Psoas muscle (tissue), 8 donors: ENCODE results near the gene KCNMA1. TPM values are rescaled to one million over a fixed set of nuclear protein-coding genes. Genes with fewer than 3 reads are reported as not detected.

Experiments used
- ATAC-seq, 4 donors: fragments of 200-7000 bp; cut with Tn5 transposase; one replicate each; pipeline ENCODE4 v1.9.1; 2020; ENCODE audit warnings: moderate library complexity in 3 of 4, mild to moderate bottlenecking in 2 of 4
- DNase-seq, 2 donors: peaks; one replicate each; pipeline ENCODE4 v3.0.0-alpha.2; 2020
- H3K27ac ChIP-seq: fragments of 200-600 bp; one replicate; pipeline ENCODE4 v1.8.0; 2022
- H3K27me3 ChIP-seq, 3 donors: fragments of 200-600 bp in 1 of 3; one replicate each; pipeline versions ENCODE4 v1.6.1 to v1.8.0; 2013 to 2022; ENCODE audit warnings: low read length in 2 of 3, mild to moderate bottlenecking in 2 of 3, moderate library complexity in 1 of 3; ENCODE audit not compliant: insufficient read depth in 3 of 3
- H3K36me3 ChIP-seq, 2 donors: fragments of 200-600 bp in 1 of 2; one replicate each; pipeline versions ENCODE4 v1.6.1 to v1.8.0; 2013 to 2022; ENCODE audit warnings: low read depth in 1 of 2, mild to moderate bottlenecking in 1 of 2, moderate library complexity in 1 of 2; ENCODE audit not compliant: insufficient read depth in 1 of 2
- H3K4me1 ChIP-seq: fragments of 200-600 bp; one replicate; pipeline ENCODE4 v1.8.0; 2022
- H3K4me3 ChIP-seq: fragments of 200-600 bp; one replicate; pipeline ENCODE4 v1.8.0; 2022; ENCODE audit warnings: mild to moderate bottlenecking
- H3K9me3 ChIP-seq: fragments of 200-600 bp; one replicate; pipeline ENCODE4 v1.8.0; 2022
- CTCF ChIP-seq: fragments of 200-600 bp; IDR thresholded peaks from one replicate; pipeline ENCODE4 v1.8.0; 2022; ENCODE audit warnings: antibody characterized with exemption
- whole genome bisulfite sequencing, 3 donors: extraction: QIAGEN DNeasy Blood & Tissue Kit; methylation state at CpG; one replicate each; pipeline versions ENCODE4 v1.1.6 to v1.1.7; 2013; 5-methylcytosine and 5-hydroxymethylcytosine counted together
- intact Hi-C, 2 donors: fragments of 100-400 bp; cut with DNase I; formaldehyde crosslinking; loops; one replicate each; pipeline versions ENCODE4 v1.11.0 to v1.14.2; 2022
- polyA plus RNA-seq, 3 donors: library from polyadenylated mRNA; stranded (reverse); fragments of 200-250 nt; gene quantifications; one replicate each; pipeline ENCODE4 v1.2.3, GENCODE V29; 2013
- total RNA-seq, 4 donors: library from RNA; stranded (reverse); fragmentation: NEBNext Ultra II Directional in 2 of 4; extraction: Animal tissue kit (Norgen Biotek cat#: 25700) in 2 of 4; gene quantifications; one replicate each; pipeline versions ENCODE4 v1.2.1 to v1.2.4, GENCODE V29; 2021 to 2023
- donor health status: healthy with polysubstance abuse.
- donor health status: DM: no; HTN: no; CAD: no; lungs with moderate emphysema.
- donor health status: Bipolar disorder and iron deficiency.
- donor health status: healthy.
- donor health status: DM: yes; HTN: yes; CAD: no.
- donor health status: DM: no; HTN: no; CAD: no.
- donor health status: DM: no; HTN: no; CAD: no.
- donor health status: DM: yes; HTN: yes; CAD: no.

KCNMA1 gene
- total and polyA plus RNA-seq, 7 donors: 7.9 to 53.0 (median 41.9) TPM

GRCh38 chr10:77118603-77119282 lies 518.9 kb downstream of the KCNMA1 start:
- Histone ChIP-seq H3K9me3 (no peaks in the 10 kb centered on the region), H3K36me3 (no peaks in the 10 kb centered on the region), H3K4me3 (no peak overlapping the region), H3K27me3 (no peaks in the 10 kb centered on the region), H3K27ac (no peak overlapping the region), H3K4me1 (no peaks in the 10 kb centered on the region)
- 81 to 95% (median 82%) methylated on average over 8 of the region's 8 CpGs for WGBS, 3 donors
- intact Hi-C loops: no loop called here
- ATAC-seq (no peak), DNase-seq (no peak)
- TF ChIP-seq CTCF: no peak

GRCh38 chr10:77117501-77117900 lies 520.1 kb downstream of the KCNMA1 start:
- no peak overlapping the region for H3K4me3 ChIP-seq
- intact Hi-C loops: no loop called here
- H3K4me1 ChIP-seq: no peaks in the 10 kb centered on the region
- no peak overlapping the region for H3K27ac ChIP-seq
- no peaks in the 10 kb centered on the region for H3K27me3 ChIP-seq
- H3K9me3 ChIP-seq: no peaks in the 10 kb centered on the region
- TF ChIP-seq CTCF: no peak
- DNase-seq (no peak), ATAC-seq (no peak)
- 89 to 98% (median 94%) methylated on average over 2 of the region's 2 CpGs for WGBS, 3 donors
- no peaks in the 10 kb centered on the region for H3K36me3 ChIP-seq

- H3K27ac ChIP-seq: no peak overlapping the region
- no peak for TF ChIP-seq CTCF
- DNase-seq: no peak
- WGBS, 3 donors: 84 to 89% (median 89%) methylated on average over 2 of the region's 2 CpGs
- no peaks in the 10 kb centered on the region for H3K9me3 ChIP-seq
- H3K27me3 ChIP-seq: no peaks in the 10 kb centered on the region
- H3K4me1 ChIP-seq: no peaks in the 10 kb centered on the region
- no peak for ATAC-seq
- H3K4me3 ChIP-seq: no peak overlapping the region
- H3K36me3 ChIP-seq: no peaks in the 10 kb centered on the region
- intact Hi-C loops: no loop called here
These were observed 520.7 kb downstream of the KCNMA1 start for GRCh38 chr10:77116904-77117303.

GRCh38 chr10:77114181-77114821 lies 523.3 kb downstream of the KCNMA1 start:
- H3K27ac ChIP-seq: no peak overlapping the region
- no peak for ATAC-seq
- no peak overlapping the region for H3K4me3 ChIP-seq
- no peaks in the 10 kb centered on the region for H3K36me3 ChIP-seq
- TF ChIP-seq CTCF: no peak
- intact Hi-C loops: no loop called here
- H3K4me1 ChIP-seq: no peaks in the 10 kb centered on the region
- DNase-seq: no peak
- no peaks in the 10 kb centered on the region for H3K27me3 ChIP-seq
- no peaks in the 10 kb centered on the region for H3K9me3 ChIP-seq
- WGBS, 3 donors: 63 to 66% (median 64%) methylated on average over 4 of the region's 4 CpGs
